Neural cell (in vitro differentiated cells): ENCODE measurements around the gene OSR1. TPM values are rescaled to one million over a fixed set of nuclear protein-coding genes. Genes with fewer than 3 reads are reported as not detected.

Source experiments
- H2AFZ ChIP-seq: fragments of 200-600, 300-800 bp; sonication (generic), shearing (Covaris generic); 2 replicates; pipeline ENCODE4 v1.6.0; 2014; ENCODE audit warnings: low read depth, mild to moderate bottlenecking, antibody characterized with exemption, low read length, moderate library complexity
- H3F3A ChIP-seq: fragments of 200-600 bp; shearing (Covaris generic); 2 replicates; pipeline ENCODE4 v1.6.1; 2016; ENCODE audit warnings: mild to moderate bottlenecking, moderate library complexity, mixed read lengths, antibody characterized with exemption, low read length; ENCODE audit not compliant: insufficient read depth, poor library complexity, severe bottlenecking
- H3K27ac ChIP-seq: fragments of 200-600, 300-800 bp; sonication (generic), shearing (Covaris generic); 2 replicates; pipeline ENCODE4 v1.5.1; 2014; ENCODE audit warnings: mild to moderate bottlenecking, low read length, moderate library complexity
- H3K27me3 ChIP-seq: fragments of 300-800, 200-600 bp; sonication (generic), shearing (Covaris generic); 2 replicates; pipeline ENCODE4 v1.6.0; 2014; ENCODE audit warnings: mild to moderate bottlenecking, low read depth, low read length, moderate library complexity; ENCODE audit not compliant: insufficient read depth
- H3K36me3 ChIP-seq: fragments of 300-800, 200-600 bp; sonication (generic), shearing (Covaris generic); 2 replicates; pipeline ENCODE4 v1.5.1; 2014; ENCODE audit warnings: mild to moderate bottlenecking, antibody characterized with exemption, low read length, moderate library complexity; ENCODE audit not compliant: insufficient read depth
- H3K4me2 ChIP-seq: fragments of 300-800, 200-600 bp; sonication (generic), shearing (Covaris generic); 2 replicates; pipeline ENCODE4 v1.6.0; 2014; ENCODE audit warnings: mild to moderate bottlenecking, low read length
- H3K4me3 ChIP-seq: fragments of 300-800, 200-600 bp; sonication (generic), shearing (Covaris generic); 2 replicates; pipeline ENCODE4 v1.5.1; 2014; ENCODE audit warnings: mild to moderate bottlenecking, low read length, moderate library complexity
- H3K79me2 ChIP-seq: fragments of 200-600 bp; shearing (Covaris generic); replicated peaks from 2 replicates; pipeline ENCODE4 v1.6.0; 2014; ENCODE audit warnings: mild to moderate bottlenecking, low read length, moderate library complexity; ENCODE audit not compliant: insufficient read depth
- H3K9ac ChIP-seq: fragments of 300-800, 200-600 bp; sonication (generic), shearing (Covaris generic); 2 replicates; pipeline ENCODE4 v1.6.1; 2016; ENCODE audit warnings: mild to moderate bottlenecking, low read length, mixed read lengths
- H3K9me2 ChIP-seq: fragments of 200-600 bp; shearing (Covaris generic); 2 replicates; pipeline ENCODE4 v1.6.1; 2016; ENCODE audit warnings: mild to moderate bottlenecking, low read length, mixed read lengths; ENCODE audit not compliant: insufficient read depth
- H3K9me3 ChIP-seq: fragments of 200-600, 300-800 bp; sonication (generic), shearing (Covaris generic); 2 replicates; pipeline ENCODE4 v1.6.1; 2016; ENCODE audit warnings: mild to moderate bottlenecking, mixed run types, low read length, moderate library complexity, mixed read lengths
- H4K20me1 ChIP-seq: fragments of 200-600 bp; shearing (Covaris generic); 2 replicates; pipeline ENCODE4 v1.6.1; 2016; ENCODE audit warnings: mild to moderate bottlenecking, mixed run types; ENCODE audit not compliant: insufficient read depth
- EP300 ChIP-seq: fragments of 450-650 bp; conservative IDR thresholded peaks from 2 replicates; pipeline ENCODE4 v1.6.1; 2014; ENCODE audit warnings: antibody characterized with exemption, mild to moderate bottlenecking, moderate library complexity; ENCODE audit not compliant: poor library complexity, severe bottlenecking
- EZH2 ChIP-seq: fragments of 200-600, 300-800 bp; shearing (Covaris generic), sonication (generic); IDR thresholded peaks from 2 replicates; pipeline ENCODE4 v1.6.1; 2014; ENCODE audit warnings: antibody characterized with exemption, low read length, borderline replicate concordance, mild to moderate bottlenecking; ENCODE audit not compliant: insufficient read depth, poor library complexity, severe bottlenecking
- MXI1 ChIP-seq: fragments of 450-650 bp; conservative IDR thresholded peaks from 2 replicates; pipeline ENCODE4 v1.6.1; 2014; ENCODE audit warnings: antibody characterized with exemption, mild to moderate bottlenecking; ENCODE audit not compliant: poor library complexity, severe bottlenecking
- POLR2AphosphoS5 ChIP-seq: IDR thresholded peaks from 2 replicates; pipeline ENCODE4 v1.6.1; 2012
- RAD21 ChIP-seq: fragments of 450-650 bp; conservative IDR thresholded peaks from 2 replicates; pipeline ENCODE4 v1.6.1; 2014; ENCODE audit warnings: antibody characterized with exemption, mild to moderate bottlenecking, moderate library complexity
- SMC3 ChIP-seq: fragments of 450-650 bp; conservative IDR thresholded peaks from 2 replicates; pipeline ENCODE4 v1.6.1; 2014; ENCODE audit warnings: antibody characterized with exemption, mild to moderate bottlenecking, moderate library complexity; ENCODE audit not compliant: poor library complexity
- TAF1 ChIP-seq: IDR thresholded peaks from 2 replicates; pipeline ENCODE4 v1.6.1; 2012; ENCODE audit warnings: low read depth
- polyA plus RNA-seq: library from polyadenylated mRNA; depleted of rRNA; stranded (reverse); fragments of >200 nt; gene quantifications from 2 replicates; pipeline ENCODE4 v1.2.3, GENCODE V29; 2014
- TF ChIP-seq, protein P1 (sequence below): IDR thresholded peaks from 2 replicates; pipeline ENCODE4 v1.6.1; 2012; ENCODE audit warnings: borderline replicate concordance
- TF ChIP-seq, protein P2 (sequence below): fragments of 450-650 bp; IDR thresholded peaks from 2 replicates; pipeline ENCODE4 v1.5.1; 2014; ENCODE audit warnings: antibody characterized with exemption, mild to moderate bottlenecking, moderate library complexity; ENCODE audit not compliant: poor library complexity, severe bottlenecking

OSR1 gene
- polyA plus RNA-seq, 1 donor from 2014 or later: not detected

- H3K4me2 ChIP-seq: no peak overlapping the region
- TF ChIP-seq EZH2: no peak
- TF ChIP-seq RAD21: no peak
- no peak for TF ChIP-seq TAF1
- TF ChIP-seq SMC3: no peak
- TF ChIP-seq POLR2AphosphoS5: no peak
- TF ChIP-seq, protein P1, sequence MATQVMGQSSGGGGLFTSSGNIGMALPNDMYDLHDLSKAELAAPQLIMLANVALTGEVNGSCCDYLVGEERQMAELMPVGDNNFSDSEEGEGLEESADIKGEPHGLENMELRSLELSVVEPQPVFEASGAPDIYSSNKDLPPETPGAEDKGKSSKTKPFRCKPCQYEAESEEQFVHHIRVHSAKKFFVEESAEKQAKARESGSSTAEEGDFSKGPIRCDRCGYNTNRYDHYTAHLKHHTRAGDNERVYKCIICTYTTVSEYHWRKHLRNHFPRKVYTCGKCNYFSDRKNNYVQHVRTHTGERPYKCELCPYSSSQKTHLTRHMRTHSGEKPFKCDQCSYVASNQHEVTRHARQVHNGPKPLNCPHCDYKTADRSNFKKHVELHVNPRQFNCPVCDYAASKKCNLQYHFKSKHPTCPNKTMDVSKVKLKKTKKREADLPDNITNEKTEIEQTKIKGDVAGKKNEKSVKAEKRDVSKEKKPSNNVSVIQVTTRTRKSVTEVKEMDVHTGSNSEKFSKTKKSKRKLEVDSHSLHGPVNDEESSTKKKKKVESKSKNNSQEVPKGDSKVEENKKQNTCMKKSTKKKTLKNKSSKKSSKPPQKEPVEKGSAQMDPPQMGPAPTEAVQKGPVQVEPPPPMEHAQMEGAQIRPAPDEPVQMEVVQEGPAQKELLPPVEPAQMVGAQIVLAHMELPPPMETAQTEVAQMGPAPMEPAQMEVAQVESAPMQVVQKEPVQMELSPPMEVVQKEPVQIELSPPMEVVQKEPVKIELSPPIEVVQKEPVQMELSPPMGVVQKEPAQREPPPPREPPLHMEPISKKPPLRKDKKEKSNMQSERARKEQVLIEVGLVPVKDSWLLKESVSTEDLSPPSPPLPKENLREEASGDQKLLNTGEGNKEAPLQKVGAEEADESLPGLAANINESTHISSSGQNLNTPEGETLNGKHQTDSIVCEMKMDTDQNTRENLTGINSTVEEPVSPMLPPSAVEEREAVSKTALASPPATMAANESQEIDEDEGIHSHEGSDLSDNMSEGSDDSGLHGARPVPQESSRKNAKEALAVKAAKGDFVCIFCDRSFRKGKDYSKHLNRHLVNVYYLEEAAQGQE: no peak
- TF ChIP-seq MXI1: no peak
- no peak for TF ChIP-seq EP300
- TF ChIP-seq, protein P2, sequence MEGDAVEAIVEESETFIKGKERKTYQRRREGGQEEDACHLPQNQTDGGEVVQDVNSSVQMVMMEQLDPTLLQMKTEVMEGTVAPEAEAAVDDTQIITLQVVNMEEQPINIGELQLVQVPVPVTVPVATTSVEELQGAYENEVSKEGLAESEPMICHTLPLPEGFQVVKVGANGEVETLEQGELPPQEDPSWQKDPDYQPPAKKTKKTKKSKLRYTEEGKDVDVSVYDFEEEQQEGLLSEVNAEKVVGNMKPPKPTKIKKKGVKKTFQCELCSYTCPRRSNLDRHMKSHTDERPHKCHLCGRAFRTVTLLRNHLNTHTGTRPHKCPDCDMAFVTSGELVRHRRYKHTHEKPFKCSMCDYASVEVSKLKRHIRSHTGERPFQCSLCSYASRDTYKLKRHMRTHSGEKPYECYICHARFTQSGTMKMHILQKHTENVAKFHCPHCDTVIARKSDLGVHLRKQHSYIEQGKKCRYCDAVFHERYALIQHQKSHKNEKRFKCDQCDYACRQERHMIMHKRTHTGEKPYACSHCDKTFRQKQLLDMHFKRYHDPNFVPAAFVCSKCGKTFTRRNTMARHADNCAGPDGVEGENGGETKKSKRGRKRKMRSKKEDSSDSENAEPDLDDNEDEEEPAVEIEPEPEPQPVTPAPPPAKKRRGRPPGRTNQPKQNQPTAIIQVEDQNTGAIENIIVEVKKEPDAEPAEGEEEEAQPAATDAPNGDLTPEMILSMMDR: no peak
- no peak overlapping the region for H2AFZ ChIP-seq
- H3K9me2 ChIP-seq: no peaks in the 10 kb centered on the region
- no peak overlapping the region for H3K9ac ChIP-seq
- H3F3A ChIP-seq: no peaks in the 10 kb centered on the region
- no peaks in the 10 kb centered on the region for H3K9me3 ChIP-seq
- no peaks in the 10 kb centered on the region for H3K79me2 ChIP-seq
- no peak overlapping the region for H3K27ac ChIP-seq
- no peaks in the 10 kb centered on the region for H4K20me1 ChIP-seq
- no peaks in the 10 kb centered on the region for H3K27me3 ChIP-seq
- no peak overlapping the region for H3K4me3 ChIP-seq
- H3K36me3 ChIP-seq: no peaks in the 10 kb centered on the region
Observed at GRCh38 chr2:19377717-19378116, 19.3 kb upstream of the OSR1 start.

DNA sequence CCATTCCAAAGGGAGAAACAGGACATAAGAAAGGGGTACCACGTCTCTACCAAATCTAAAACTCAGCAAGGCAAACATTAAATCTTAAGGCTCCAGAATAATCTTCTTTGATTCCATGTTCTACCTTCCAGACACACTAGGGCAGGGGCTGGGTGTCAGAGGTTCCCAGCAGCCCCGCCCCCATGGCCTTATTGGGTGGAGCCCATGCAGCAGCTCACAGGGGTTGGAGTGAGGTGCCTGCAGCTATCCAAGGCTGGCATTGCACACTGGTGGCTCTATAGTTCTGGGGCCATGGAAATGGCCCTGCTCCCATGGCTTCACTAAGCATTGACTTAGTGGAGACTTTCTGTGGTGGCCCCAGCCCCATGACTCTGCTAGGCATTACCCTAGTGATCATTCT is 14.9 kb upstream of the OSR1 start:
- no peak overlapping the region for H3K4me2 ChIP-seq
- H3K9ac ChIP-seq: no peak overlapping the region
- H2AFZ ChIP-seq: no peak overlapping the region

More for the DNA sequence above, 14.9 kb upstream of the OSR1 start:
- Histone ChIP-seq H4K20me1 (no peaks in the 10 kb centered on the region), H3K4me3 (no peak overlapping the region), H3K36me3 (no peaks in the 10 kb centered on the region), H3K9me2 (no peaks in the 10 kb centered on the region), H3K27ac (no peak overlapping the region), H3K79me2 (no peaks in the 10 kb centered on the region), H3F3A (no peaks in the 10 kb centered on the region), H3K9me3 (no peaks in the 10 kb centered on the region), H3K27me3 (peaks cover 15% of the 10 kb centered on the region)
- TF ChIP-seq EP300 (no peak), SMC3 (no peak), TAF1 (no peak)
- TF ChIP-seq, protein P2: no peak
